ENCODE results near the gene DPH2. TPM values are rescaled to one million over a fixed set of nuclear protein-coding genes. Genes with fewer than 3 reads are reported as not detected.

DPH2 gene
- total and polyA plus RNA-seq, 10 of the 15 experiments (the other 5 are each of a cell fraction or from before 2014, with no cell fraction given) = 13.1 to 82.9 (median 52.0) TPM

- in situ Hi-C loops (cut with MboI) (no loop called here), intact Hi-C loops (cut with micrococcal nuclease; ENCODE audit: unreplicated experiment) (no loop called here)
- 30% methylated on average over 8 of the region's 8 CpGs for WGBS (ENCODE audit: insufficient coverage, insufficient replicate concordance, low lambda C conversion rate, missing lambda C conversion rate)
- Histone ChIP-seq H3K79me2 (ENCODE audit: control insufficient read depth, insufficient read depth, low read length) (no peaks in the 10 kb centered on the region), H3K4me3 (no peak overlapping the region), H3K27me3 (replicated peaks in 1 of 2; ENCODE audit: control insufficient read depth in 2 of 2, insufficient read depth in 2 of 2, low read length in 1 of 2) (no peaks in the 10 kb centered on the region), H3K9ac (ENCODE audit: control insufficient read depth, insufficient read depth, low read length) (no peak overlapping the region), H4K20me1 (ENCODE audit: control insufficient read depth, insufficient read depth) (no peaks in the 10 kb centered on the region), H2AFZ (ENCODE audit: control insufficient read depth, low read depth, low read length) (no peak overlapping the region), H3K27ac (ENCODE audit: control insufficient read depth, insufficient read depth) (no peak overlapping the region), H3K9me3 (replicated peaks; ENCODE audit: control insufficient read depth, insufficient read depth, low read length) (no peaks in the 10 kb centered on the region), H3K36me3 (ENCODE audit: control insufficient read depth in 2 of 2, insufficient read depth in 2 of 2, low read length in 1 of 2) (no peaks in the 10 kb centered on the region), H3K4me2 (ENCODE audit: control insufficient read depth, insufficient read depth) (no peak overlapping the region), H3K4me1 (ENCODE audit: control insufficient read depth, insufficient read depth, low read length) (no peaks in the 10 kb centered on the region)
- ChIA-PET POLR2A (no interaction called here), RAD21 (ENCODE audit: unreplicated experiment) (no interaction called here), SMC1A (ENCODE audit: uncharacterized antibody, unreplicated experiment) (no interaction called here), CTCF (interaction anchor here (1.5 to 9.6 kb wide), 2 partner anchors 35 to 48 kb away, joined by 5 to 167 read pairs; partner anchors contain the start of gene SLC6A9)
- no peak for DNase-seq (ENCODE audit: low read depth, low spot score)
- no peak for ATAC-seq
- no peak for TF ChIP-seq RAD21 (IDR thresholded peaks at IDR 0.05; ENCODE audit: insufficient read depth, low read depth, low read length)
- no peak for FAIRE-seq
- BruUV-seq (replicated peaks) = no TSS peak
These were observed 29.6 kb downstream of the DPH2 start for GRCh38 chr1:43999455-43999854.

GRCh38 chr1:44000122-44000665 lies 30.4 kb downstream of the DPH2 start:
- TF ChIP-seq GABPA (IDR thresholded peaks at IDR 0.05; ENCODE audit: low read depth) (no peak), GATAD2B (conservative IDR thresholded peaks at IDR 0.05; ENCODE audit: low read depth) (no peak), ESRRA (IDR thresholded peaks at IDR 0.05; ENCODE audit: low read length) (no peak), IKZF1 (conservative IDR thresholded peaks at IDR 0.05) (no peak), HDGF (IDR thresholded peaks at IDR 0.05) (no peak), STAT1 (conservative IDR thresholded peaks at IDR 0.05) (no peak), POU2F2 (IDR thresholded peaks at IDR 0.05; ENCODE audit: borderline replicate concordance, low read depth, low read length) (no peak), PAX5 (IDR thresholded peaks at IDR 0.05; ENCODE audit: borderline replicate concordance, low read depth, low read length) (no peak), RBBP5 (conservative IDR thresholded peaks at IDR 0.05) (no peak), ZSCAN29 (IDR thresholded peaks at IDR 0.05) (no peak), BRCA1 (IDR thresholded peaks at IDR 0.05; ENCODE audit: low read depth, low read length) (no peak), PAX8 (IDR thresholded peaks at IDR 0.05) (no peak), MAX (IDR thresholded peaks at IDR 0.05; ENCODE audit: low read depth, low read length) (no peak), ZZZ3 (IDR thresholded peaks at IDR 0.05; ENCODE audit: control insufficient read depth, insufficient read length, low read depth) (no peak), WRNIP1 (IDR thresholded peaks at IDR 0.05; ENCODE audit: borderline replicate concordance, low read depth, low read length) (no peak), NR2C2 (IDR thresholded peaks at IDR 0.05; ENCODE audit: borderline replicate concordance, control insufficient read depth, insufficient read length, low read depth) (no peak)
- no peaks in the 10 kb centered on the region for H3K79me2 ChIP-seq (ENCODE audit: control insufficient read depth, insufficient read depth, low read length)
- ChIA-PET SMC1A (ENCODE audit: uncharacterized antibody, unreplicated experiment) (no interaction called here), RAD21 (ENCODE audit: unreplicated experiment) (no interaction called here), CTCF (interaction anchor here (1.5 to 9.6 kb wide), 2 partner anchors 34 to 48 kb away, joined by 5 to 167 read pairs; partner anchors contain the start of gene SLC6A9), POLR2A (interaction anchor here (0.6 kb wide), 1 partner anchor 360 kb away, joined by 6 read pairs; no protein-coding TSS in a partner anchor)
- H3K9me3 ChIP-seq (replicated peaks; ENCODE audit: control insufficient read depth, insufficient read depth, low read length) = no peaks in the 10 kb centered on the region
- H3K9ac ChIP-seq (ENCODE audit: control insufficient read depth, insufficient read depth, low read length) = no peak overlapping the region
- H3K4me2 ChIP-seq (ENCODE audit: control insufficient read depth, insufficient read depth) = no peak overlapping the region
- no peak for ATAC-seq
- no peaks in the 10 kb centered on the region for H3K36me3 ChIP-seq (ENCODE audit: control insufficient read depth in 2 of 2, insufficient read depth in 2 of 2, low read length in 1 of 2)
- in situ Hi-C loops (cut with MboI) (no loop called here), intact Hi-C loops (cut with micrococcal nuclease; ENCODE audit: unreplicated experiment) (no loop called here)
- H3K27ac ChIP-seq (ENCODE audit: control insufficient read depth, insufficient read depth) = no peak overlapping the region
- DNase-seq (ENCODE audit: low read depth, low spot score) = no peak
- H3K4me3 ChIP-seq = no peak overlapping the region
- H2AFZ ChIP-seq (ENCODE audit: control insufficient read depth, low read depth, low read length) = no peak overlapping the region
- no peak for FAIRE-seq
- no TSS peak for BruUV-seq (replicated peaks)
- WGBS (ENCODE audit: insufficient coverage, insufficient replicate concordance, low lambda C conversion rate, missing lambda C conversion rate) = 65% methylated on average over 8 of the region's 8 CpGs
- H3K4me1 ChIP-seq (ENCODE audit: control insufficient read depth, insufficient read depth, low read length) = no peaks in the 10 kb centered on the region
- no peaks in the 10 kb centered on the region for H3K27me3 ChIP-seq (replicated peaks in 1 of 2; ENCODE audit: control insufficient read depth in 2 of 2, insufficient read depth in 2 of 2, low read length in 1 of 2)
- no peaks in the 10 kb centered on the region for H4K20me1 ChIP-seq (ENCODE audit: control insufficient read depth, insufficient read depth)

All from GM12878 (cell line).